Tibial nerve (tissue), 4 donors: ENCODE measurements around the gene UCP3. TPM values are rescaled to one million over a fixed set of nuclear protein-coding genes. Genes with fewer than 3 reads are reported as not detected.

Experiments
- DNase-seq, 2 donors: peaks; one replicate each; pipeline ENCODE4 v3.0.0-alpha.2; 2019; ENCODE audit warnings: low spot score in 2 of 2
- H3K27ac ChIP-seq, 4 donors: fragments of 200-600 bp; sonication (generic) in 3 of 4; one replicate each; pipeline ENCODE4 v1.5.1; 2017 to 2019; ENCODE audit warnings: mild to moderate bottlenecking in 1 of 4
- H3K27me3 ChIP-seq, 2 donors: fragments of 200-600 bp; sonication (generic) in 1 of 2; one replicate each; pipeline versions ENCODE4 v1.5.1 to v1.6.0; 2017 to 2019
- H3K36me3 ChIP-seq, 3 donors: fragments of 200-600 bp; sonication (generic); one replicate each; pipeline ENCODE4 v1.5.1; 2018 to 2019
- H3K4me1 ChIP-seq, 4 donors: fragments of 200-600 bp; sonication (generic) in 3 of 4; one replicate each; pipeline ENCODE4 v1.5.1; 2017 to 2019
- H3K4me3 ChIP-seq, 4 donors: fragments of 200-600 bp; sonication (generic) in 3 of 4; one replicate each; pipeline ENCODE4 v1.5.1; 2017 to 2019; ENCODE audit warnings: mild to moderate bottlenecking in 1 of 4, moderate library complexity in 1 of 4
- H3K9me3 ChIP-seq, 4 donors: fragments of 200-600 bp; sonication (generic) in 3 of 4; one replicate each; pipeline ENCODE4 v1.5.1; 2017 to 2019
- EP300 ChIP-seq, 2 donors: sonication (generic); formaldehyde crosslinking; IDR thresholded peaks; one replicate each; pipeline ENCODE4 v1.6.1; 2017; ENCODE audit warnings: antibody characterized with exemption in 2 of 2, mild to moderate bottlenecking in 1 of 2
- POLR2A ChIP-seq, 2 donors: fragments of 450-650 bp; IDR thresholded peaks; one replicate each; pipeline ENCODE4 v1.6.1; 2017; ENCODE audit warnings: antibody characterized with exemption in 2 of 2, mild to moderate bottlenecking in 2 of 2, moderate library complexity in 2 of 2
- WGBS, 2 donors: methylation state at CpG; one replicate each; pipeline ENCODE4 v1.1.5; 2018; 5-methylcytosine and 5-hydroxymethylcytosine counted together
- total RNA-seq, 4 donors: library from RNA; depleted of rRNA; stranded (reverse); fragments of >200 nt; gene quantifications; one replicate each; pipeline ENCODE4 v1.1.0, GENCODE V29; 2016
- TF ChIP-seq, protein P1 (sequence below), 5 experiments: fragments of 200-600 bp in 3 of 5; fragments of 450-650 bp in 2 of 5; sonication (generic) in 3 of 5; IDR thresholded peaks; one replicate each; pipeline ENCODE4 v1.5.1; 2016 to 2019; ENCODE audit warnings: antibody characterized with exemption in 5 of 5, mild to moderate bottlenecking in 3 of 5, moderate library complexity in 2 of 5

UCP3 gene
- total RNA-seq, 4 donors from 2014 or later: 0.78 to 7.5 (median 1.9) TPM

DNA sequence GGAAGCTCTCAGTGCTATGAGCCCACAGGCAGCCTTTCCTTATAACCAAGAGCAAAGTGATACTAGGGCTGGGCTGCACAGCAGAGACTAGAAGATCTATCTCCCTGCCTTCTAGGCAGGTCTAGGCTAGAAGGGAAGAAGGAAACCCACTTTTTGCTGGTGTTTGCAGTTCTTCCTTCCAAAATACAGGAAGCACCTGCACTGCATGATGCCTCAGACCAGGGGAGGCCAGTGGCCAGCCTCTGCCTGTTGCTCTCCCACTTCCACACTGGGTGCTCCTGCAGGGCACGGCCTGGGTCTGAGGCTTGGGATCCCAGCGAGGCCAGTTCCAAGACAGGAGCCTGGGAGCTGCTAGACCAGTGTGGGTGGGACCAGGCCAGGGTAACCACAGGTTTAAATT, 6.0 kb upstream of the UCP3 start:
- Histone ChIP-seq H3K9me3 (no peaks in the 10 kb centered on the region), H3K27me3 (no peaks in the 10 kb centered on the region), H3K36me3 (peaks cover 0 to 67% (median 0%) of the 10 kb centered on the region in 3 donors), H3K4me1 (peaks cover 0 to 34% (median 27%) of the 10 kb centered on the region in 4 donors), H3K27ac (no peak overlapping the region), H3K4me3 (no peak overlapping the region)
- TF ChIP-seq EP300 (IDR thresholded peaks at IDR 0.05) (peak in 1 of 2 donors; percentile 45), POLR2A (IDR thresholded peaks at IDR 0.05) (no peak)
- TF ChIP-seq, protein P1, sequence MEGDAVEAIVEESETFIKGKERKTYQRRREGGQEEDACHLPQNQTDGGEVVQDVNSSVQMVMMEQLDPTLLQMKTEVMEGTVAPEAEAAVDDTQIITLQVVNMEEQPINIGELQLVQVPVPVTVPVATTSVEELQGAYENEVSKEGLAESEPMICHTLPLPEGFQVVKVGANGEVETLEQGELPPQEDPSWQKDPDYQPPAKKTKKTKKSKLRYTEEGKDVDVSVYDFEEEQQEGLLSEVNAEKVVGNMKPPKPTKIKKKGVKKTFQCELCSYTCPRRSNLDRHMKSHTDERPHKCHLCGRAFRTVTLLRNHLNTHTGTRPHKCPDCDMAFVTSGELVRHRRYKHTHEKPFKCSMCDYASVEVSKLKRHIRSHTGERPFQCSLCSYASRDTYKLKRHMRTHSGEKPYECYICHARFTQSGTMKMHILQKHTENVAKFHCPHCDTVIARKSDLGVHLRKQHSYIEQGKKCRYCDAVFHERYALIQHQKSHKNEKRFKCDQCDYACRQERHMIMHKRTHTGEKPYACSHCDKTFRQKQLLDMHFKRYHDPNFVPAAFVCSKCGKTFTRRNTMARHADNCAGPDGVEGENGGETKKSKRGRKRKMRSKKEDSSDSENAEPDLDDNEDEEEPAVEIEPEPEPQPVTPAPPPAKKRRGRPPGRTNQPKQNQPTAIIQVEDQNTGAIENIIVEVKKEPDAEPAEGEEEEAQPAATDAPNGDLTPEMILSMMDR (IDR thresholded peaks at IDR 0.05): no peak
- WGBS, 2 donors: 88 to 100% methylated on average over 2 of the region's 2 CpGs
- DNase-seq: no peak

DNA sequence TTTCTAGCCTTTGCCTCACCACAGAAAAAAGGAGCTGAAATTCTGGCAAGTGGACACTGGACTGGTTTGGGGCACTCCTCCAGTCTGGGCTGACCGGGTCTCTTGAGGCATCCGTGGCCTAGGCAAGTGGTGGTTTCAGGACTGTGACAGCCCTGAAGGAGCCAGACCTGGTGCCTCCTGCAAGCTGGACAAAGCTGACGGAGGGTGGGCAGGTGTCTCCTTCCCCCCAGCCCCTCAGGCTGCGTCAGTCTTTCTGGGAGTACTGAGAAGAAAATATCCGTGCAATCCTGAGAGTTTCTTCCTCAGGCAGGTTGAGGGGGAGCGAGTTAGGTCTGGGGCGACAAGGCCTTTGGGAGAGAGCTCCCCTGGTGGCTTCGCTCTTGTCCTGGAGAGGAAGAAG, 4.3 kb upstream of the UCP3 start:
- peaks cover 0 to 71% (median 0%) of the 10 kb centered on the region in 3 donors for H3K36me3 ChIP-seq
- peaks cover 0 to 17% (median 11%) of the 10 kb centered on the region in 4 donors for H3K4me1 ChIP-seq
- no peaks in the 10 kb centered on the region for H3K27me3 ChIP-seq
- H3K4me3 ChIP-seq: no peak overlapping the region
- H3K27ac ChIP-seq: no peak overlapping the region
- no peak for DNase-seq
- TF ChIP-seq, protein P1 (IDR thresholded peaks at IDR 0.05): no peak
- TF ChIP-seq POLR2A (IDR thresholded peaks at IDR 0.05): no peak
- no peaks in the 10 kb centered on the region for H3K9me3 ChIP-seq
- 97 to 99% methylated on average over 8 of the region's 8 CpGs for WGBS, 2 donors

DNA sequence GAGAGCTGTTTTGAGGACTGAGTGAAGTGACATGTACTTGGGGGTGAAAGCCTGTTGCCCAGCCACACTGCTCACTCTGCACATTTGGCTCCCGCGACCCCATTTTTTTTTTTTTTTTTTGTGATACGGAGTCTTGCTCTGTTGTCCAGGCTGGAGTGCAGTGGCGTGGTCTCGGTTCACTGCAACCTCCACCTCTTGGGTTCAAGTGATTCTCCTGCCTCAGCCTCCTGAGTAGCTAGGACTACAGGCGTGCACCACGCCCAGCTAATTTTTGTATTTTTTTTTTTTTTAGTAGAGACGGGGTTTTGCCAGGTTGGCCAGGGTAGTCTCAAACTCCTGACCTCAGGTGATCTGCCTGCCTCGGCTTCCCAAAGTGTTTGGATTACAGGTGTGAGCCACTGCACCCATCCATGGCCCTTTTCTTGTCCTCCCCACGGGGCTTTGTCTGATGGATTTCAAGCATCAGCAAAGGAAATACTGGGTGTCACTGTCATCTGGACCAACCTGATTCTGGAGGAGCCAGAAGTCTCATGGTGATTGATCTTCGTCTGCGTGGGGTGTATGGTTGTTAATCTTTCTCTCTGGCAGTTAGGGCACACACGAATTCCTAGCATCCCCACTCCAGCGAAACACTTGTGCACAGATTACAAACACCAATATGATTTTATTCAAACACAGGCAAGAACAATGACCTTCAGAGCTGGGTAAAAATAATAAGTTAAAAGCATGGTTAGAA, 3.4 kb upstream of the UCP3 start:
- Histone ChIP-seq H3K4me3 (no peak overlapping the region), H3K27ac (no peak overlapping the region), H3K9me3 (no peaks in the 10 kb centered on the region), H3K36me3 (peaks cover 0 to 65% (median 0%) of the 10 kb centered on the region in 3 donors), H3K4me1 (peaks cover 0 to 9% (median 7%) of the 10 kb centered on the region in 4 donors), H3K27me3 (no peaks in the 10 kb centered on the region)
- DNase-seq: no peak
- 93 to 96% methylated on average over 14 of the region's 14 CpGs for WGBS, 2 donors
- TF ChIP-seq EP300 (IDR thresholded peaks at IDR 0.05): no peak
- TF ChIP-seq POLR2A (IDR thresholded peaks at IDR 0.05): no peak
- TF ChIP-seq, protein P1 (IDR thresholded peaks at IDR 0.05): no peak

DNA sequence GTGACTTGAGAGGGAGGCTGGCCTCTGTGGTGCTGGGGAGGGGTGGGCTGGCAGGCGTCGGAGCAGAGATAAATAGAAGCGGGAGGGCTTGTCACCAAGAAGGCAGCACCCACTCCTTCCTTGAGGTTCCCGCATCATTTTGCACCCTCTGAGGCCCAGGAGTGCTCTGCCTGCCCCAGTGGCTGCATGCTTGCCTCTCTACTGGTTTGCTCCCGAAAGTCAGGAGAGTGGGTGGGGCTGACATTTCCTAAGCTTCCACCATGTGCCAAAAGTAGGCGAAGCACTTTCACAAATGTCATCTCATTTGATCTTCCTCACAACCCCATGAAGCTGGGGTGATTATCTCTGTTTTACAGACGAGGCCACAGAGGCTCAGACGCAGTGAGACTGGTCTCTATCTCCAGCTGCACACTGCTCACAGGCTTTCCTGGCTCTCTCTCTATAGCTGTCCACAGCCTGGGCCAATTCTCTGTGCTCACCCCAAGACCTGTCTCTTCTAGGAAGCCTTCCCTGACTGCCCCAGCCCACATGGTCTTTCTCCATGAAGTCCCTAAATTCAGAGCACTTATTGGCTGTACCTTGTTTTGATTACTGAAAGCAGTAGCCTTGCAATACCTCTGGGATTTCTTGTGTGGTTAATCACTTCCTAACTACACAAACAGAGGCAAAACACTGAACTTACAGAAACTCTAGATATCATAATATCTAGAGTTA, 2.6 kb upstream of the UCP3 start:
- H3K27me3 ChIP-seq: no peaks in the 10 kb centered on the region
- no peak overlapping the region for H3K27ac ChIP-seq
- H3K9me3 ChIP-seq: no peaks in the 10 kb centered on the region
- no peak for DNase-seq
- no peak overlapping the region for H3K4me3 ChIP-seq
- peaks cover 0 to 64% (median 0%) of the 10 kb centered on the region in 3 donors for H3K36me3 ChIP-seq
- TF ChIP-seq POLR2A (IDR thresholded peaks at IDR 0.05) (no peak), EP300 (IDR thresholded peaks at IDR 0.05) (no peak)
- TF ChIP-seq, protein P1 (IDR thresholded peaks at IDR 0.05): no peak
- H3K4me1 ChIP-seq: peaks cover 0 to 9% (median 7%) of the 10 kb centered on the region in 4 donors
- WGBS, 2 donors: 77% methylated on average over 8 of the region's 8 CpGs
